Choroid plexus epithelial cell (primary cell): ENCODE data around the gene PCDHGC5.

Source experiments
- DNase-seq: peaks from one replicate; pipeline ENCODE4 v3.0.0-alpha.2; 2010; ENCODE audit warnings: low read depth
- H3K4me3 ChIP-seq: 2 replicates; pipeline ENCODE4 v1.5.1; 2011; ENCODE audit warnings: low read depth, mild to moderate bottlenecking, control low read depth, low read length, moderate library complexity
- TF ChIP-seq, protein P1 (sequence below): conservative IDR thresholded peaks from 2 replicates; pipeline ENCODE4 v1.5.1; 2011; ENCODE audit warnings: low read depth, mild to moderate bottlenecking, control low read depth, inconsistent platforms, low read length, moderate library complexity

PCDHGC5 gene

GRCh38 chr5:141517880-141518617 is 29.2 kb downstream of the PCDHGC5 start:
- no peak overlapping the region for H3K4me3 ChIP-seq
- TF ChIP-seq, protein P1, sequence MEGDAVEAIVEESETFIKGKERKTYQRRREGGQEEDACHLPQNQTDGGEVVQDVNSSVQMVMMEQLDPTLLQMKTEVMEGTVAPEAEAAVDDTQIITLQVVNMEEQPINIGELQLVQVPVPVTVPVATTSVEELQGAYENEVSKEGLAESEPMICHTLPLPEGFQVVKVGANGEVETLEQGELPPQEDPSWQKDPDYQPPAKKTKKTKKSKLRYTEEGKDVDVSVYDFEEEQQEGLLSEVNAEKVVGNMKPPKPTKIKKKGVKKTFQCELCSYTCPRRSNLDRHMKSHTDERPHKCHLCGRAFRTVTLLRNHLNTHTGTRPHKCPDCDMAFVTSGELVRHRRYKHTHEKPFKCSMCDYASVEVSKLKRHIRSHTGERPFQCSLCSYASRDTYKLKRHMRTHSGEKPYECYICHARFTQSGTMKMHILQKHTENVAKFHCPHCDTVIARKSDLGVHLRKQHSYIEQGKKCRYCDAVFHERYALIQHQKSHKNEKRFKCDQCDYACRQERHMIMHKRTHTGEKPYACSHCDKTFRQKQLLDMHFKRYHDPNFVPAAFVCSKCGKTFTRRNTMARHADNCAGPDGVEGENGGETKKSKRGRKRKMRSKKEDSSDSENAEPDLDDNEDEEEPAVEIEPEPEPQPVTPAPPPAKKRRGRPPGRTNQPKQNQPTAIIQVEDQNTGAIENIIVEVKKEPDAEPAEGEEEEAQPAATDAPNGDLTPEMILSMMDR = no peak
- DNase-seq = peak; percentile 47

- TF ChIP-seq, protein P1 = no peak
- no peak overlapping the region for H3K4me3 ChIP-seq
- DNase-seq = no peak
Measured at GRCh38 chr5:141518618-141519015, 29.7 kb downstream of the PCDHGC5 start.

DNA sequence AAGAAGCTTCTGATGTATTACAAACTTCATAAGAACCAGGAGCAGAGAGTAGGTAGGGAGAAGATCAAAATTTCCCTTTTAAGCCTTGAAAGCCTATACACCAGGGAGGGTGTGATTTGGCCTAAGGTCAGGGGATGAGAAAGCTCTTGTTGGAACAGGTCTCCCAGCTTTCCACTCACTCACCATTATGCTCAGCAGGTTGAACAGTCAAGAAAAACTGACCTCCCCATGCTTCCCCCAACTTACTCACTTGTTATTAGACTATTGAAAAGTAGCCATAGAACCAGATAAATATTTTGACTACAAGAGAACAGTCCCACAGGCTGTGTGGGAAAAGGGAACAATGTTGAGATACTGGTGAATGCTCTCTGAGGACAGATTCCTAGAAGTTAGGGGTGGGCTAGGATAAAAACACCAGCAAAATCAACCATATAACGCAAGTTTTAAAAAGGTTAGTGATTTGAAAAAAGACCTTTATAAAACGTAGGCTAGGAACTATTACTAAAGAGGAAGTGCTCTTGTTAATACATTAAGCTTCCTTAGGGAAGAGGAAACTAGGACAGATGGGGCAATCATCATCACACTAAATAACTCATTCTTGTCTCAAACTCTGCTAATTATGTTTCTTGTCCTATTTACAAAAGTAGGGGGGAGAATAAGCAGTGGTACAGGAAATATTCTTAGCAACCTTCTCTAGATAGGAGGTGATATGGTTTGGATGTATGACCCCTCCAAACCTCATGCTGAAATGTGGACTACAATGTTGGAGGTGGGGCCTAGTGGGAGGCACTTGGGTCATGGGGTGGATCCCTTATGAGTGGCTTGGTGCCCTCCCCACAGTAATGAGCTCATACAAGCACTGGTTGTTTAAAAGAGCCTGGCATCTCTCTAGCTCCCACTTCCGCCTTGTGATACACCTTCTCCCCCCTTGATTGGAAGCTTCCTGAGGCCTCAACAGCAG is 31.0 kb downstream of the PCDHGC5 start:
- no peak overlapping the region for H3K4me3 ChIP-seq
- DNase-seq = peak; percentile 22
- TF ChIP-seq, protein P1 = no peak

DNA sequence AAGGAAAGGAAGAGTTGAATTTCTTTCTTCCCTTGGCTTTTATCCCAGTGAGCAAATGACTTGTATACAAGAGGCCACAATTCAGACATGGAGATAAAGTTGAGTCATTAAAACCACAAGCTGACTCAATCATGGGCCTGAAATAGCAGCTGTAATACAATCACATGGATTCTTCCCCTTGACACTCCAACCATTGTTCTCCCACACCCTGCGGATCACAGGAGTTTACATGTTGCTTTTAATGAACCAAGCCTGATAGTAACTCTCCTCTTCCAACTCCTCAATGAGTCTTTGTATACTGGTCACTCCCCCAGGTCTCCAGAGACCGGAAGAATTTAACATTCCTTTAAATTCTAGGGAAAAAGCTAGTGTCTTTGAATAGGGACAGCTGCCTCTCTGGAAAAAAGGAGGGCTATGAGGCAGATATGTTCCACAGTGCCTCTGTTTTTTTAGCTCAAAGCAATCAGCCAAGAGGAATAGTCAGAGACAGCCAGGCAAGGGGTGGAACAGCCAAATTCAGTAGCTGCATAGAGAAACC is 32.4 kb downstream of the PCDHGC5 start:
- TF ChIP-seq, protein P1 = no peak
- DNase-seq = peak; percentile 98
- H3K4me3 ChIP-seq = no peak overlapping the region

- peak; percentile 22 for DNase-seq
- TF ChIP-seq, protein P1 = no peak
- H3K4me3 ChIP-seq = no peak overlapping the region
Measured at GRCh38 chr5:141522301-141522700, 33.4 kb downstream of the PCDHGC5 start.

- H3K4me3 ChIP-seq = no peak overlapping the region
- no peak for DNase-seq
- TF ChIP-seq, protein P1 = no peak
Measured at GRCh38 chr5:141523991-141524390, 35.1 kb downstream of the PCDHGC5 start.
